K562 (cell line): ENCODE data around the gene ZKSCAN4. TPM values are rescaled to one million over a fixed set of nuclear protein-coding genes. Genes with fewer than 3 reads are reported as not detected.
A peak's percentile ranks its signal among the peaks of the same experiment; 100 is the strongest.

ENCODE experiments used
- ESRRA ChIP-seq: fragments of 450-650 bp; IDR thresholded peaks from 2 replicates; pipeline ENCODE4 v1.6.1; 2014; ENCODE audit warnings: low read depth, mild to moderate bottlenecking, moderate library complexity, borderline replicate concordance
- LARP7 ChIP-seq: fragments of 450-650 bp; IDR thresholded peaks from 2 replicates; pipeline ENCODE4 v1.6.1; 2016
- SNIP1 ChIP-seq: fragments of 450-650 bp; IDR thresholded peaks from 2 replicates; pipeline ENCODE4 v1.7.1; 2017; ENCODE audit warnings: low read depth, mild to moderate bottlenecking
- ZC3H8 ChIP-seq: fragments of 450-650 bp; IDR thresholded peaks from 2 replicates; pipeline ENCODE4 v1.6.1; 2017
- ZNF77 ChIP-seq: fragments of 250-450 bp; sonication (Bioruptor Pico); IDR thresholded peaks from 2 replicates; pipeline ENCODE4 v1.5.0; 2020
- ZNF79 ChIP-seq: fragments of 250-450 bp; sonication (Bioruptor Pico); IDR thresholded peaks from 2 replicates; pipeline ENCODE4 v1.4.0; 2020; ENCODE audit warnings: low read depth, mild to moderate bottlenecking, moderate library complexity
- polyA plus RNA-seq, 8 experiments: library from polyadenylated mRNA; depleted of rRNA in 4 of 8; stranded (reverse) in 5 of 8; unstranded in 3 of 8; fragments of >200 nt; fragmentation: Nextera tagmentation in 2 of 8; fragmentation: Illumina TruSeq in 1 of 8; extraction: Ambion mirVana in 2 of 8; extraction: Trizol in 1 of 8; gene quantifications; 2 replicates each; pipeline versions ENCODE4 v1.2.1 to v1.2.3, GENCODE V29; 2011 to 2014; ENCODE audit warnings: inconsistent platforms in 1 of 8, missing spikeins in 1 of 8
- total RNA-seq, 7 experiments: library from RNA; depleted of rRNA in 6 of 7; stranded (reverse); fragments of >200 nt in 6 of 7; fragmentation: Illumina TruSeq in 2 of 7; extraction: Trizol in 2 of 7; gene quantifications; 2 replicates each; pipeline versions ENCODE4 v1.2.1 to v1.2.3, GENCODE V29; 2011 to 2021; ENCODE audit warnings: low replicate concordance in 1 of 7
- TF ChIP-seq, protein P1 (sequence below): sonication (generic); formaldehyde crosslinking; IDR thresholded peaks from 2 replicates; pipeline ENCODE4 v1.8.0; 2022; ENCODE audit warnings: missing genetic modification reagents, mild to moderate bottlenecking, borderline replicate concordance
- TF ChIP-seq, protein P2 (sequence below), 2 experiments: fragments of 450-650 bp; conservative IDR thresholded peaks; 2 replicates each; pipeline ENCODE4 v1.6.1; 2017; ENCODE audit warnings: mild to moderate bottlenecking in 2 of 2, moderate library complexity in 2 of 2
- TF ChIP-seq, protein P3 (sequence below): sonication (generic); formaldehyde crosslinking; IDR thresholded peaks from 2 replicates; pipeline ENCODE4 v1.8.1; 2022; ENCODE audit warnings: missing genetic modification reagents
- TF ChIP-seq, protein P4 (sequence below): sonication (generic); formaldehyde crosslinking; IDR thresholded peaks from 2 replicates; pipeline ENCODE4 v1.8.0; 2022; ENCODE audit warnings: mild to moderate bottlenecking, missing genetic modification reagents, borderline replicate concordance
- TF ChIP-seq, protein P5 (sequence below), 2 experiments: fragments of 450-650 bp in 1 of 2; sonication (generic) in 1 of 2; formaldehyde crosslinking in 1 of 2; IDR thresholded peaks; 2 replicates each; pipeline versions ENCODE4 v1.7.1 to v1.9.0; 2016 to 2022; ENCODE audit warnings: inconsistent platforms in 1 of 2, mild to moderate bottlenecking in 1 of 2, missing genetic modification reagents in 1 of 2

ZKSCAN4 gene
- total and polyA plus RNA-seq, 9 of the 15 experiments (the other 6 are each of a cell fraction or from before 2014, with no cell fraction given) = 1.2 to 5.3 (median 4.7) TPM

DNA sequence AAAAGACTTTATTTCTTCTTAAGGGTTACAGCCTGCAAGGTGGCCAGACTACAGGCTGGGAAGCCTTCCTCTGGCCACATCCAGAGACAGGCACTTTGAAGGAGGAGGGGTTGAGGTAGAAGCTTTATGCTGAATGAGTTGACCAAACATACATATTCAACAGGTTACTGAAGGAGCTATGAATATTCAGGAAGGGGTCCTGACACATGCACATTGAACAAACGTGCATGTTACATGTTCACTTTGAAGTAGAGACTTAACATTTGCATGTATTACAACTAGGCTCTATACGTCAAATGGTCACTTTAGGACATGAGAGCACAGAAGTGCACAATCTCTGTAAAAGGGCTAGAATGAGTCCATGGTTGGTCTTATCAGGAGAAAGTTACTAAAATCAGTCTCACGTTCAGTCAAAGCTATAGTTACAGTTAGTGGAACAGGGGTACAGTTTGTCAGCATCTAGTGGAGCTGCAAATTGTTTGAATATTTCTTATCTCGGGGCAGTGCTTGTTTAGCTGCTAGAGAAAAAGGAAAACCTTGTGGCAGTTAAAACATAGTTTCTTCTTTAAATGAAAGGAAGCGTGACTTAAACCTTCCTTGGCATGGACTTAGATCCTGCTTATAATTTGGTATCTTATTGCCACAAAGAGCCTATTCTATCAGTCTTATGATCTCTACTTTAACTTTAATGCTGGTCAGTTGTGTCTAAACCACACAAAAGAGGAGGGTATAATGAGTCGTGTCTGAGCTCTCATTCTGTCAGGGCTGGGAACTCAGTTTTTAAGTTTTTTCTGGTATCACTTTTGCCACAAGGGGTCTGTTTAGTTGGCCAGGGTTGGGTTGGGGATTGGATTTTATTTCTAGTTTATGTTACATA, 31.6 kb downstream of the ZKSCAN4 start (continued):
- TF ChIP-seq LARP7 (no peak), SNIP1 (no peak), ESRRA (no peak), ZNF79 (no peak), ZNF77 (no peak), ZC3H8 (peak; percentile 97)
- TF ChIP-seq, protein P1, sequence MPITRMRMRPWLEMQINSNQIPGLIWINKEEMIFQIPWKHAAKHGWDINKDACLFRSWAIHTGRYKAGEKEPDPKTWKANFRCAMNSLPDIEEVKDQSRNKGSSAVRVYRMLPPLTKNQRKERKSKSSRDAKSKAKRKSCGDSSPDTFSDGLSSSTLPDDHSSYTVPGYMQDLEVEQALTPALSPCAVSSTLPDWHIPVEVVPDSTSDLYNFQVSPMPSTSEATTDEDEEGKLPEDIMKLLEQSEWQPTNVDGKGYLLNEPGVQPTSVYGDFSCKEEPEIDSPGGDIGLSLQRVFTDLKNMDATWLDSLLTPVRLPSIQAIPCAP (CRISPR knock-in tag) = no peak
- TF ChIP-seq, protein P2, sequence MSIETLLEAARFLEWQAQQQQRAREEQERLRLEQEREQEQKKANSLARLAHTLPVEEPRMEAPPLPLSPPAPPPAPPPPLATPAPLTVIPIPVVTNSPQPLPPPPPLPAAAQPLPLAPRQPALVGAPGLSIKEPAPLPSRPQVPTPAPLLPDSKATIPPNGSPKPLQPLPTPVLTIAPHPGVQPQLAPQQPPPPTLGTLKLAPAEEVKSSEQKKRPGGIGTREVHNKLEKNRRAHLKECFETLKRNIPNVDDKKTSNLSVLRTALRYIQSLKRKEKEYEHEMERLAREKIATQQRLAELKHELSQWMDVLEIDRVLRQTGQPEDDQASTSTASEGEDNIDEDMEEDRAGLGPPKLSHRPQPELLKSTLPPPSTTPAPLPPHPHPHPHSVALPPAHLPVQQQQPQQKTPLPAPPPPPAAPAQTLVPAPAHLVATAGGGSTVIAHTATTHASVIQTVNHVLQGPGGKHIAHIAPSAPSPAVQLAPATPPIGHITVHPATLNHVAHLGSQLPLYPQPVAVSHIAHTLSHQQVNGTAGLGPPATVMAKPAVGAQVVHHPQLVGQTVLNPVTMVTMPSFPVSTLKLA (conservative IDR thresholded peaks at IDR 0.05) = peak in 1 of 2 experiments; percentile 32; a peak in 1 of 4 replicates
- TF ChIP-seq, protein P3, sequence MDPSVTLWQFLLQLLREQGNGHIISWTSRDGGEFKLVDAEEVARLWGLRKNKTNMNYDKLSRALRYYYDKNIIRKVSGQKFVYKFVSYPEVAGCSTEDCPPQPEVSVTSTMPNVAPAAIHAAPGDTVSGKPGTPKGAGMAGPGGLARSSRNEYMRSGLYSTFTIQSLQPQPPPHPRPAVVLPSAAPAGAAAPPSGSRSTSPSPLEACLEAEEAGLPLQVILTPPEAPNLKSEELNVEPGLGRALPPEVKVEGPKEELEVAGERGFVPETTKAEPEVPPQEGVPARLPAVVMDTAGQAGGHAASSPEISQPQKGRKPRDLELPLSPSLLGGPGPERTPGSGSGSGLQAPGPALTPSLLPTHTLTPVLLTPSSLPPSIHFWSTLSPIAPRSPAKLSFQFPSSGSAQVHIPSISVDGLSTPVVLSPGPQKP (CRISPR knock-in tag) = no peak
- TF ChIP-seq, protein P4, sequence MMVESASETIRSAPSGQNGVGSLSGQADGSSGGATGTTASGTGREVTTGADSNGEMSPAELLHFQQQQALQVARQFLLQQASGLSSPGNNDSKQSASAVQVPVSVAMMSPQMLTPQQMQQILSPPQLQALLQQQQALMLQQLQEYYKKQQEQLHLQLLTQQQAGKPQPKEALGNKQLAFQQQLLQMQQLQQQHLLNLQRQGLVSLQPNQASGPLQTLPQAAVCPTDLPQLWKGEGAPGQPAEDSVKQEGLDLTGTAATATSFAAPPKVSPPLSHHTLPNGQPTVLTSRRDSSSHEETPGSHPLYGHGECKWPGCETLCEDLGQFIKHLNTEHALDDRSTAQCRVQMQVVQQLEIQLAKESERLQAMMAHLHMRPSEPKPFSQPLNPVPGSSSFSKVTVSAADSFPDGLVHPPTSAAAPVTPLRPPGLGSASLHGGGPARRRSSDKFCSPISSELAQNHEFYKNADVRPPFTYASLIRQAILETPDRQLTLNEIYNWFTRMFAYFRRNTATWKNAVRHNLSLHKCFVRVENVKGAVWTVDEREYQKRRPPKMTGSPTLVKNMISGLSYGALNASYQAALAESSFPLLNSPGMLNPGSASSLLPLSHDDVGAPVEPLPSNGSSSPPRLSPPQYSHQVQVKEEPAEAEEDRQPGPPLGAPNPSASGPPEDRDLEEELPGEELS (CRISPR knock-in tag) = no peak
- TF ChIP-seq, protein P5, sequence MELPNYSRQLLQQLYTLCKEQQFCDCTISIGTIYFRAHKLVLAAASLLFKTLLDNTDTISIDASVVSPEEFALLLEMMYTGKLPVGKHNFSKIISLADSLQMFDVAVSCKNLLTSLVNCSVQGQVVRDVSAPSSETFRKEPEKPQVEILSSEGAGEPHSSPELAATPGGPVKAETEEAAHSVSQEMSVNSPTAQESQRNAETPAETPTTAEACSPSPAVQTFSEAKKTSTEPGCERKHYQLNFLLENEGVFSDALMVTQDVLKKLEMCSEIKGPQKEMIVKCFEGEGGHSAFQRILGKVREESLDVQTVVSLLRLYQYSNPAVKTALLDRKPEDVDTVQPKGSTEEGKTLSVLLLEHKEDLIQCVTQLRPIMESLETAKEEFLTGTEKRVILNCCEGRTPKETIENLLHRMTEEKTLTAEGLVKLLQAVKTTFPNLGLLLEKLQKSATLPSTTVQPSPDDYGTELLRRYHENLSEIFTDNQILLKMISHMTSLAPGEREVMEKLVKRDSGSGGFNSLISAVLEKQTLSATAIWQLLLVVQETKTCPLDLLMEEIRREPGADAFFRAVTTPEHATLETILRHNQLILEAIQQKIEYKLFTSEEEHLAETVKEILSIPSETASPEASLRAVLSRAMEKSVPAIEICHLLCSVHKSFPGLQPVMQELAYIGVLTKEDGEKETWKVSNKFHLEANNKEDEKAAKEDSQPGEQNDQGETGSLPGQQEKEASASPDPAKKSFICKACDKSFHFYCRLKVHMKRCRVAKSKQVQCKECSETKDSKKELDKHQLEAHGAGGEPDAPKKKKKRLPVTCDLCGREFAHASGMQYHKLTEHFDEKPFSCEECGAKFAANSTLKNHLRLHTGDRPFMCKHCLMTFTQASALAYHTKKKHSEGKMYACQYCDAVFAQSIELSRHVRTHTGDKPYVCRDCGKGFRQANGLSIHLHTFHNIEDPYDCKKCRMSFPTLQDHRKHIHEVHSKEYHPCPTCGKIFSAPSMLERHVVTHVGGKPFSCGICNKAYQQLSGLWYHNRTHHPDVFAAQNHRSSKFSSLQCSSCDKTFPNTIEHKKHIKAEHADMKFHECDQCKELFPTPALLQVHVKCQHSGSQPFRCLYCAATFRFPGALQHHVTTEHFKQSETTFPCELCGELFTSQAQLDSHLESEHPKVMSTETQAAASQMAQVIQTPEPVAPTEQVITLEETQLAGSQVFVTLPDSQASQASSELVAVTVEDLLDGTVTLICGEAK (IDR thresholded peaks at IDR 0.05) = peak; percentile 50; the same call in 1 of the 2 replicates
- TF ChIP-seq, protein P5 (CRISPR knock-in tag; IDR thresholded peaks at IDR 0.05) = no peak
